Fibroblast of mammary gland (primary cell): ENCODE data around the gene PRH1.

ENCODE experiments used
- DNase-seq: peaks from one replicate; pipeline ENCODE4 v3.0.0-alpha.2; 2010; ENCODE audit warnings: low read depth
- H3K4me3 ChIP-seq: 2 replicates; pipeline ENCODE4 v1.5.1; 2011; ENCODE audit warnings: low read depth, mild to moderate bottlenecking, low read length, moderate library complexity; ENCODE audit not compliant: control insufficient read depth
- TF ChIP-seq, protein P1 (sequence below): conservative IDR thresholded peaks from 2 replicates; pipeline ENCODE4 v1.5.1; 2011; ENCODE audit warnings: low read depth, low read length, inconsistent platforms; ENCODE audit not compliant: control insufficient read depth, insufficient read depth

Gene PRH1

DNA sequence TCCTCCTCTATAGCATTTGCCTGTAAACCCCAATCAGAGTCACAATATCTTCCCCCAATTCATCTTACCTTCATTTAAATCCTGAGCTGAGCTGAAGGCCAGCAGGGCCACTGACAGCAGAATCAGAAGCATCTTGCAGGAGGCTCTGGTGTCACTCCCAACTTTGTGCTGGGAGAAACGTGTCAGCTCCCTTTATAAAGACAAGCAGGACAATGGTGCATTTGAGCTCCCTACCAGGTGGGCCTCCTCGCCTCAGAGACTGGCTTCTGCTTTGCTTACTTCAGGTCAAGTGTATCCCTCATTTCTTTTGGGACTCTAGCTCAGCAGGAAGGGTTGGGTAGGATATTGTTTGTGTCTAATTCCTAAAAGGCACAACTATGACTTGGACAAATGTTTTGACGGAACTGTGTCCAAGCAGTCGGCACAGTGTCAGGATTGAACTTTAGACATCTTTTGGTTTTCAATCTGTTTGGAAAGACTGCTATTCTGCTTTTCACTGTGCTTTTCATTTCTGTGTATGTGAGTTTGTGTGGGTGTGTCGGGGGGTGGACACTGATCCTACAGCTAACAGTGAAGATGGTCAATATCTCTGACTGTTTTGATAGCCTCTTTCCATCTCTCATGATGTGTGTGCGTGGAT, at the start of gene PRH1:
Gene PRH1 (minus strand): TSS at position 170 of the 640 bp plus-strand sequence. CDS start 38 bp downstream, at position 132.
- no peak within 1 kb of the TSS for H3K4me3 ChIP-seq
- no peak for DNase-seq
- TF ChIP-seq, protein P1, sequence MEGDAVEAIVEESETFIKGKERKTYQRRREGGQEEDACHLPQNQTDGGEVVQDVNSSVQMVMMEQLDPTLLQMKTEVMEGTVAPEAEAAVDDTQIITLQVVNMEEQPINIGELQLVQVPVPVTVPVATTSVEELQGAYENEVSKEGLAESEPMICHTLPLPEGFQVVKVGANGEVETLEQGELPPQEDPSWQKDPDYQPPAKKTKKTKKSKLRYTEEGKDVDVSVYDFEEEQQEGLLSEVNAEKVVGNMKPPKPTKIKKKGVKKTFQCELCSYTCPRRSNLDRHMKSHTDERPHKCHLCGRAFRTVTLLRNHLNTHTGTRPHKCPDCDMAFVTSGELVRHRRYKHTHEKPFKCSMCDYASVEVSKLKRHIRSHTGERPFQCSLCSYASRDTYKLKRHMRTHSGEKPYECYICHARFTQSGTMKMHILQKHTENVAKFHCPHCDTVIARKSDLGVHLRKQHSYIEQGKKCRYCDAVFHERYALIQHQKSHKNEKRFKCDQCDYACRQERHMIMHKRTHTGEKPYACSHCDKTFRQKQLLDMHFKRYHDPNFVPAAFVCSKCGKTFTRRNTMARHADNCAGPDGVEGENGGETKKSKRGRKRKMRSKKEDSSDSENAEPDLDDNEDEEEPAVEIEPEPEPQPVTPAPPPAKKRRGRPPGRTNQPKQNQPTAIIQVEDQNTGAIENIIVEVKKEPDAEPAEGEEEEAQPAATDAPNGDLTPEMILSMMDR, result no peak

DNA sequence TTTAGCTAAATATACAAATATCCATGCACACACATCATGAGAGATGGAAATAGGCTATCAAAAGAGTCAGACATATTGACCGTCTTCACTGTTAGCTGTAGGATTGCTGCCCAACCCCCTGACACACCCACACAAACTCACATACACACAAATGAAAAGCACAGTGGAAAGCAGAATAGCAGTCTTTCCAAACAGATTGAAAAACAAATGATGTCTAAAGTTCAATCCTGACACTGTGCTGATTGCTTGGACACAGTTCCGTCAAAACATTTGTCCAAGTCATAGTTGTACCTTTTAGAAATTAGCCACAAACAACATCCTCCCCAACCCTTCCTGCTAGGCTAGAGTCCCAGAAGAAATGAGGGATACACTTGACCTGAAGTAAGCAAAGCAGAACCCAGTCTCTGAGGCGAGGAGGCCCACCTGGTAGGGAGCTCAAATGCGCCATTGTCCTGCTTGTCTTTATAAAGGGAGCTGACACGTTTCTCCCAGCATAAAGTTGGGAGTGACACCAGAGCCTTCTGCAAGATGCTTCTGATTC, 44.8 kb upstream of the PRH1 start, which contains the start of gene PRH2:
Gene PRH2 (plus strand): TSS at position 491 of the 541 bp plus-strand sequence. CDS start 38 bp downstream, at position 529.
- no peak within 1 kb of the TSS for H3K4me3 ChIP-seq
- TF ChIP-seq, protein P1, result no peak
- DNase-seq, result no peak

DNA sequence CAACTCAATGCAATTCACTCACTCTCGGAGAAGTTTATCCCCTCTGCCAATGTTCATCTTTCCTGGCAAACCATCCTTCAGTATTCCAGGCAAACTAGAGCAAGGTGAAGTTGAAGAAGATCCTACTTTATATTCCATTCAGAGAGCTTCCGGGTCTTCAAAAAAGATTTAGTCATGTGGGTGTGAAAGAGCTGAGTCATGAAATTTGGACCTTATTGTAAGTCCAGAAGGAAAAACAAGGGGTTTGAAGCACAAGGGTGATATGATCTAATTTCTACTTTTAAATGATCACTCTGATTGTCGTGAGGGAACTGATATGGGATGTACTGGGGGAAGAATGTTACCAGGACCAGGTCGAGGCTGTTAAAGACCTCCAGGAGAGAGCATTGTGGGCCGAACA, 42.2 kb upstream of the PRH1 start:
- no peak overlapping the region for H3K4me3 ChIP-seq
- TF ChIP-seq, protein P1, result no peak
- no peak for DNase-seq

DNA sequence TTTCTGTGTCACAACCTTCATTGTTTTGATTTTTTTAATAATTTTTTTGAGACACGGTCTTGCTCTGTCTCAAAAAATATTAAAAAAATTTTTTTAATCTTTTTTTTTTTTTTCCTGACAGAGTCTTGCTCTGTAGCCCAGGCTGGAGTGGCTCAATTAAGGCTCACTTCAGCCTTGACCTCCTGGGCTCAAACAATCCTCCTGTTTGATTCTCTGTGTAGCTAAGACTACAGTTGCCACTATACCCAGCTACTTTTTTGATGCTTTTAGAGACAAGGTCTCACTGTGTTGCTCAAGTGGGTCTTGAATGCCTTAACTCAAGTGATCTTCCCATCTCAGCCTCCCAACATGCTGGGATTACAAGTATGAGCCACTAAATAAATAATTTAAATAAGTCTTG, 35.8 kb upstream of the PRH1 start:
- H3K4me3 ChIP-seq, result no peak overlapping the region
- DNase-seq, result no peak
- TF ChIP-seq, protein P1, result no peak

- DNase-seq, result no peak
- no peak overlapping the region for H3K4me3 ChIP-seq
- TF ChIP-seq, protein P1, result no peak
Observed at GRCh38 chr12:10910380-10910779, 26.3 kb upstream of the PRH1 start.

- no peak within 1 kb of the TSS for H3K4me3 ChIP-seq
- TF ChIP-seq, protein P1, result no peak
Observed at GRCh38 chr12:10909462-10909861, 25.4 kb upstream of the PRH1 start, which contains the start of gene TAS2R13. Gene TAS2R13, minus strand, starts transcription at chr12:10909562. Its CDS starts 264 bp downstream, at chr12:10909298.

More at GRCh38 chr12:10909462-10909861, 25.4 kb upstream of the PRH1 start, which contains the start of gene TAS2R13:
- DNase-seq, result no peak
